GM19351 (cell line): ENCODE data around the gene IL17REL.

ENCODE experiments used
- ATAC-seq: cut with Tn5 transposase; IDR thresholded peaks from one replicate; pipeline ENCODE4 v1.9.1; 2021; ENCODE audit warnings: mild to moderate bottlenecking, moderate library complexity; ENCODE audit not compliant: unreplicated experiment

The IL17REL gene

GRCh38 chr22:50008151-50009040 is 4.2 kb downstream of the IL17REL start:
- no peak for ATAC-seq

- ATAC-seq, result no peak
These were observed 5.5 kb downstream of the IL17REL start for GRCh38 chr22:50007057-50007511.

- no peak for ATAC-seq
These were observed 7.6 kb downstream of the IL17REL start for GRCh38 chr22:50004918-50005317.

- no peak for ATAC-seq
These were observed 9.8 kb downstream of the IL17REL start for GRCh38 chr22:50002791-50003190.

- no peak for ATAC-seq
These were observed 11.0 kb downstream of the IL17REL start for GRCh38 chr22:50001388-50002231.

- no peak for ATAC-seq
These were observed 11.8 kb downstream of the IL17REL start for GRCh38 chr22:50000587-50001387.

GRCh38 chr22:49999946-50000586 is 12.5 kb downstream of the IL17REL start:
- ATAC-seq, result no peak

GRCh38 chr22:49999063-49999945 is 13.3 kb downstream of the IL17REL start:
- no peak for ATAC-seq

- no peak for ATAC-seq
These were observed 13.9 kb downstream of the IL17REL start for GRCh38 chr22:49998718-49999062.

- no peak for ATAC-seq
These were observed 14.4 kb downstream of the IL17REL start for GRCh38 chr22:49997932-49998717.

- no peak for ATAC-seq
These were observed 15.3 kb downstream of the IL17REL start for GRCh38 chr22:49997251-49997599.

- ATAC-seq, result no peak
These were observed 15.9 kb downstream of the IL17REL start for GRCh38 chr22:49996518-49997250.

GRCh38 chr22:49996119-49996517 is 16.4 kb downstream of the IL17REL start:
- ATAC-seq, result no peak

- ATAC-seq, result no peak
These were observed 17.0 kb downstream of the IL17REL start for GRCh38 chr22:49995361-49996118.

- ATAC-seq, result no peak
These were observed 17.6 kb downstream of the IL17REL start for GRCh38 chr22:49995041-49995360.

GRCh38 chr22:49994361-49995040 is 18.1 kb downstream of the IL17REL start:
- ATAC-seq, result no peak
